Measurements from ENCODE around the gene OSTF1.

Gene OSTF1

DNA sequence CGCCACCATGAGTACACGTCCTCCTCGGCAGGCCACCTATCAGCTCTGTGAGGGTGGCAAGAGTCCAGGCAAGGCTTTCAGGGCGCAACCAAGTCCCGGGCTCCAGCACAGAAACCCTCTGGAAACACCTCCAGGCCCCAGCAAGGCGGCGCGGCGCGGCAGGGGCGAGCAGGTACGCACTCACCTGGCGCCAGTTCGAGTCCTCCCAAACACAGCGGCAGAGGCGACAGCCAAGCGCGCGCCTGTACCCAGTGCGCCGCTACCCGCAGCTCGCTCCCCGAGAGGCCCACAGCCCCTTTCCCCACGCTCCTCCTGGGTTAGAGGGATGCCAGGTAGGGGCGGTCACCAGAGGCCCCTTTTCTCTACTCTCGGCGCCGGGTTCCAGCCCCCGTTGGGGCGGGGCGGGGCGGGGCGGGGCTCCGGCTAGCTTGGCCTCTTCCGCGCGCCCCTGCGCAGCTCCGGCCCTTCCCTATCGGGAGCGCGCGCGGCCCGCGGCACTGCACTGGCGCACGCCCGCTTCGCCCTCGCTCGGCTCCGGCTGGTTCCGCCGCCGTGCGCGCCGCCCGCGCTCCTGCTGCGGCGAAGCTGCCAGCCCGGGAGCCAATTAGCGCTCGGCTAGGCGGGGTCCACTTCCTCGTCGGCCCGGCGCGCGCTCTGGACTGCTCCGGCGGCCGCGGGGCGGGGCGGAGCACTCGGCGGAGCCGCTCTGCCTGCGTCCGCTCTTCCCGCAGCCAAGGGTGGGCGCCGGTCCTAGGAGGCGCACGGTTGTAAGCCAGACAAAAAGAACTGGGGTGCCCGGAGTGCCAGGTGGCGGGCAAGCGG is at the start of gene OSTF1, which contains the start of gene NMRK1:
TSS of gene OSTF1 (plus strand) at position 691 of the 822 bp plus-strand sequence. CDS start 179 bp downstream, outside the sequence.
TSS of gene NMRK1 (minus strand) at position 332 of the 822 bp plus-strand sequence. CDS start 5,040 bp downstream, outside the sequence.
- peak; percentile 93 for DNase-seq

- no peak for DNase-seq
Measured at GRCh38 chr9:75039009-75039408, 49.3 kb upstream of the OSTF1 start.

GRCh38 chr9:75039801-75040200 is 48.5 kb upstream of the OSTF1 start:
- DNase-seq = no peak

GRCh38 chr9:75041041-75041440 is 47.3 kb upstream of the OSTF1 start:
- DNase-seq = no peak

GRCh38 chr9:75046725-75047345 is 41.5 kb upstream of the OSTF1 start:
- DNase-seq = peak; percentile 87

DNA sequence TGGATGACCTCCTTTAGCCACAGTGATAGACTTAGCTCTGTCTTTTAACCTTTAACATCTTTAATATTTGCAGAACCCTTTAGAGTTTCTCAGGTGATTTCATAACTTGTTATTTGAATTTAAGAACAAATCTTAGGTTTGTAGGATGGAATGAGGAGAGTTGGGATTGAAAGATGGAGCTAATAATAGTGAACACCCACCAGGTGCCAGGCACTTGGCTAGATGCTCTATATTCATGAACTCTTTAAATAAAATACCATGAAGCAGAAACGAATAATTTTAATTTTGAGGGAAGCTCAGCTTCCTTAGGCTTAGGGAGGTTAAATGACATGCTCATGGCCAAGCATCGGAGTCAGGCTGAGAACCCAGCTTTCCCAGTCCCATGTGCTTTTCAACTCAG is 40.8 kb upstream of the OSTF1 start:
- DNase-seq = no peak

- DNase-seq = no peak
Measured at GRCh38 chr9:75051285-75051684, 37.0 kb upstream of the OSTF1 start.

- DNase-seq = no peak
Measured at GRCh38 chr9:75053869-75054268, 34.4 kb upstream of the OSTF1 start.

- DNase-seq = no peak
Measured at GRCh38 chr9:75054368-75055001, 33.8 kb upstream of the OSTF1 start.

- no peak for DNase-seq
Measured at GRCh38 chr9:75061169-75061568, 27.1 kb upstream of the OSTF1 start.

- DNase-seq = peak; percentile 93
Measured at GRCh38 chr9:75063556-75064305, 24.6 kb upstream of the OSTF1 start.

DNA sequence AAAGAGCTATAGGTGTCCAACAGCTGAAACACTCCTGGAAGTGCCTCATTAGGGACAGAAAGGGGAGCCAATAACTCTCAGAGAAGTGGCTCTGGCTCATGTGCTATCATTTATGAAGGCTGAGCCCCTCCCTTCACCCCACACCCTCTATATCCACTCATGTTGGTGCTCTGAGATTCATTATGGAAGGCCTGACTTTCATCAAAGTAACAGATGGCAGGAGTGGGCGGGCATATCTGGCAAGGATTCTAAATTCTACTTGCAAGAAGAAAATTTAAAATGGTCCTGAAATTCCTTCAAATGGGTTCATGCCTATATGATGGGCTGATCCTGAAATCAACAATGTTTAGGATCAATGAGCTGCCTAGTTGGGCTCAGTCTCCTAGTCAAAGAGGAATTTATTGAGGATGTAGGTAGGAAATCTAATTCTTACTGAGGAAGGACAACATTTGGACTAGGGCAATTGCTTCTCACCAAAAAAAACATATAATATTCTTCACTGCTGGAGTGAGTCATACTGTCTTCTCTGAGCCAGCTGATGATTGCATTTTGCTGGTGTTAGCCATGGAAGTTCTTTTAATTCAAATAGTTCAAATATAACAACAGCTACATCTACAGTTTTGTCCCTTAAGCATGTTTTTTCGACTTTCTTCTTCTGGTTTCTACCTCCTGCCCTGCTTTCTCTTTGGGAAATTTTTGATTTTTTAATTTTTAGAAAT is 23.8 kb upstream of the OSTF1 start:
- peak; percentile 85 for DNase-seq

DNA sequence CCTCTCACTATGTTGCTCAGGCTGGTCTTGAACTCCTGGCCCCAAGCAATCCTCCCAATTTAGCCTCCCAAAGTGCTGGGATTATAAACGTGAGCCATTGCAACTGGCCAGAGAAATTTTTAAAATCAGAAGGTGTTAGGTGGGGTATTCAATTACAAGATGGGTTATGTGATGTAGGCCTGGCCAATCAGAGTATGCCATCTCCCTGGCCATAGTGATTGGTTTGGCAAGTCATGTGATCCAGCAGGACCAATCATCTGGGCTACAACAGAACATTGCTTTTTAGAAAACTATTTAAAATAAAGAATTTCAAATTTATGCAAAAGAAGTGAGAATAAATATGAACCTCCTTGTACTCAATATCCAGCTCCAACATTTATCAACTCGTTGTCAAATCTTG is 22.8 kb upstream of the OSTF1 start:
- DNase-seq = peak; percentile 14

DNA sequence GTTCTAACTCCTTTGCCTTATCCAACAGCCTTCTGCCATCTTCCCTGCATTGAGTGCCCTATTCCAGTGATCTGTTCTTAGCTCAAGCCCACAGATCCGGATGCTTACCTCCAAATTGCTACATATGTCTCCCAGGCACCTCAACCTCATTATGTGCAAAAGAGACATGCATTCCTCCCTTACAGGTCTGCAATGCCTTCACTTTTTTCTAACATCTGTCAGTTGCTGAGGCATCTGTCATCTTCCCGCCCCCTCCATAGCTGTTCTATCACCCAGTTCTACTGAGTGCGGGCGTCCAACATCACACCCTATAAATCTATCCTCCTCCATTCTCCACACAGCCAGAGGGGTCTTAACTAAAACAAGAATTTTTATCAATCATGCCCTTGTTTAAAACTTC is 20.4 kb upstream of the OSTF1 start:
- no peak for DNase-seq

DNA sequence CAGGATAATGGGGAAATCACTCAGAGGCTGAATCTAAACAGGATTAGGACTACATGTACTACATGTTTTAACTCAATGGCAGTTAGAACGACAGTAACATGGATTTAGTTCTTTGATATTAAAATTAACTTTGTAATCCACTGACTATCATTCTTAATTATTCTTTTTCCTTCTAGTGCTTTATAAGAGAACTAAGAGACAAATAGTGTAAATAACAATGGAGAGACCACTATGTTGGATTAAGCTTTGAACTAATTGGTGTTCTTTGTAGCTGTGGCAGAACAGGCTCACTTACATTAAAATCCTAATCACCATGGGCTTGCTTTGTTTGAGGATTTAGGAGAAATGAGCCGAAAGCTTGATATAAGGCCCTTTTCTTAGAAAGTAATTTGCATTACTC is 19.1 kb upstream of the OSTF1 start:
- DNase-seq = no peak

GRCh38 chr9:75071530-75072122 is 16.7 kb upstream of the OSTF1 start:
- peak; percentile 26 for DNase-seq

DNA sequence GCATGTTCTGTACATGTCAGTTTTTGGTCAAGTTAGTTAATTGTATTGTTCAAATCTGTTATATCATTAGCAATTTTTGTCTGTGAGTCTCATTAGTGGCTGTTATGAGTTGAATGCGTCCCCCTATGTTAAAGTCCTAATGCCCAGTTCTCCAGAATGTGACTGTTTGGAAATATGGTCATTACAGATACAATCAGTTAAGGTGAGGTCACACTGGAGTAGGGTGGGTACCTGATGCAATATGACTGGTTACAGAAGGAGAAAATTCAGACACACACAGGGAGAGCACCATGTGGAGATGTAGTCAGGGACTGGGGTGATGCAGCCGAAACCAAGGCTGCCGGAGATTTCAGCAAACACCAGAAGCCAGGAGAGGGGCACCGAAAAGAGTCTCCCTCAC is 15.4 kb upstream of the OSTF1 start:
- DNase-seq = no peak

DNA sequence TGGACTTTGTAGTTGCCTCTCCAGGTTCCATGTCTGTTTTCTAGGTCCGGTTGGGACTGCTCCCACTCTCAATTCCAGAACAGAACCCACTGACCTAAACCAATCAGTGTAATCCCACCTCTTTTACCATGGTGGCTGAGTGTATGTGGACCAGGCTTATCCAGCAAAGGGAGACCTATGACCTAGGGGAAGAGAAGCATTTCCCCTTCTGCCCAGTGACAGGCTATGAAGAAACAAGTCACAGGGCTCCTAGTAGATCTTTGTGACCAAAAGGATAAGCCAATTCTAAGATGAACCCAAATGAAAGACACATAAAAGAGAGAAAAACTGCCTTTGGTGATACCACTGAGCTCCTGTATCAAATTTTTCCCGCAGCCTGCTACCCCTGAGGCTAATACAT is 6.7 kb upstream of the OSTF1 start:
- DNase-seq = no peak

DNA sequence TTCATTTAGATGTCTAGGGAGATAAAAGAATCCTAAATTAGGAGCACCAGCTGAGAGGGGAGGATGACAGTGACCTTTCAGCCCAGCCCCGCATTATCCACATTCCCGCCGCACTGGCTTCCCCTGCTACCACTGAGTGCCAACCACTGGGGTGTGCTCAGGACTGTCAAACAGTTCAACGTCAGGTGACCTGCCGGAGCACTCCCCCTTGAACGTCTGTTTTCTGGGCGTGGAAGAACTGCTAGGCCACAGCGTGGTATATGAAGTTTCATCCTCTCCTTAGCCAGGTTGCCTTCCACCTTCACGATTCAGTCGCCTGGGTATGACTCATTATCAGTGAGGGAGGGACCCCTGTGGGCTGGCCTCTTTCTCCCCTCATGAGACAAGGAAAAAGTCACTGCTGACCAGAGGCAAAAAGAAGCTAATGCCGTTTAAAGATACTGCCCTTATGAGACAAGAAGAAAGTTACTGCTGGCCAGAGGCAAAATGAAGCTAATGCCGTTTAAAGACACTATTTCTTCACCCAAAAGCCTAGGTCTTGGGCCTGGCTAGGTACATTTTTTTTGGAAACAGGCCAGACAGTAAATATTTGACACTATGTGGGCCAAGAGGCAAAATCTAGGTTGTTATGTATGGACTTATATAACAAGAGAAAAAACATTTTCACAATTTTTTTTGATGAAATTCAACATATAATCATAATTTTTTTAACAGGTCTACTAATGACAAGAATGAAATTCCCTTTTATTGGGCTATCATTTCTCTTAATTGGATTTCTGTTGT is 4.9 kb upstream of the OSTF1 start:
- no peak for DNase-seq

DNA sequence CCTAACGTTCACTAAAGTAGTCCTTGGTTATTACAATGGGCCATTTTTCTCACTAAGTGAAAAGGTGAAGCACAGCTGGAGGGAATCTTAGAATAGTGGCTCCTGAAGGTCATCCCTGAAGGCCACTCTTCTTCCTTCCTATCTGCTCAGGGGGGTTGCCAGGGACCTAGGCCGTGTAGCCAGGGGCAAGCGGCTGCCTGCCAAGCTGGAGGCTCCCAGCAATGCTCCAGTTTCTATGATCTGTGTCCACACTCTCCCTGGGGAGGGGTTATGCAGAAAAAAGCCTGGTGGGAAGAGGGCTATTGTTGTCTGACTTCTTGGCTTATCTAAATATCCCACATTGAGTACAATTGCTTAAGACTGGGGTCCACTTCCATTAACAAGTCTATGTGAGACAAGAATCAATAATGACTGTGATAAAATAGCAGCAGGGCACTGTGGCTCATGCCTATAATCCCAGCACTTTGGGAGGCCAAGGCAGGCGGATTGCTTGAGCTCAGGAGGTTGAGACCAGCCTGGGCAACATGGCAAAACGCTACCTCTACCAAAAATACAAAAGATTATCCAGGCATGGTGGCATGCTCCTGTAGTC is 4.1 kb upstream of the OSTF1 start:
- DNase-seq = no peak

DNA sequence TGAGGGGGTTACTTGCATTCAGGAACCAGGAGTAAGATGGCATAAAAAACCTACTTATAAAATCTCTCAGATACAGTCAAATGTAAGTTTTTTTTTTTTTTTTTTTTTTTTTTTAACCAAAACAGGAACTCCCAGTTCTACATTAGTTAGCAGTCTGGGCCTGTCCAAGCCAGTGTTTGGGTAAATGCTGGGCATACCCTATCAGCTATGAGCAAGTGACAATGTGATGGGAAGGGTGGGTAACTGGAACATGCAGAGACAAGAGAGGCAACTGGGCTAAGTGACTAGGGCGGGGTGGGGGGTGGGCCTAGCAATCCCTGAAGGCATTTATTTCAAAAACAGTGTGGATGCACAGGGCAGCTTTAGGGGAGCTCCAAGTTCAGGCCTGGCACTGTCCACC is 2.7 kb upstream of the OSTF1 start:
- DNase-seq = no peak

All from NCI-H2171 treated with DMSO at 0.1 percent for 48 hours (cell line).